Measurements from ENCODE around the gene EDAR. TPM values are rescaled to one million over a fixed set of nuclear protein-coding genes. Genes with fewer than 3 reads are reported as not detected.

EDAR gene
- total and polyA plus RNA-seq, 2 of the 4 experiments (the other 2 are of a cell fraction) = not detected

DNA sequence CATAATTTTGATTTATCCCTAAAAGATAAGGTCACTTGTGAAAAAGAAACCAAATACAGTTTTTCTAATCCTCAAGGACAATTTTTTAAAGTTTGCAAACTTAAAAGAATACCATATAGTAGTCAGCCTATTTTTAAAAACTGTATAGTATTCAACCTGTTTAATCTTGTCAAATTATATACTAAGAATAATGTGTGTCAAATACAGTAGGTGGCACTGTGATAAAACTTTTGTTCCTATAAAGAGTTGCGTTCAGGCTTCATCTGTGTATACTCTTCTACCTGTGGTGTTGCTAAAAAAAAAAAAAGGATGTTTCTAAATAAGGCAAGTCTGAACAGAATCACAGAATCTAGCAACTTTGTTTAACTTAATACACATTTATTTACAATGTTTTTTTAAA is 133.8 kb downstream of the EDAR start:
- no peak overlapping the region for H3K4ac ChIP-seq (ENCODE audit: low read depth, low read length)
- H3K27ac ChIP-seq (ENCODE audit: insufficient read depth, low read length) = no peak overlapping the region
- no peak overlapping the region for H2AK9ac ChIP-seq (replicated peaks; ENCODE audit: low read depth, low read length, poor library complexity)
- H4K20me1 ChIP-seq (ENCODE audit: insufficient read depth, low read length) = no peaks in the 10 kb centered on the region
- H2AFZ ChIP-seq (replicated peaks; ENCODE audit: low read length, poor library complexity) = no peak overlapping the region
- no peak overlapping the region for H2BK5ac ChIP-seq (ENCODE audit: low read depth, low read length, poor library complexity, severe bottlenecking)
- H2BK20ac ChIP-seq (ENCODE audit: low read depth, low read length) = no peak overlapping the region
- ATAC-seq (ENCODE audit: low read depth) (peak; percentile 46; the same call in 1 of the 2 replicates), DNase-seq (peak; percentile 8)
- no peak overlapping the region for H4K91ac ChIP-seq (ENCODE audit: insufficient read depth, low read depth, low read length)
- no peaks in the 10 kb centered on the region for H3K4me1 ChIP-seq (ENCODE audit: control insufficient read depth, insufficient read depth, low read length)
- no peaks in the 10 kb centered on the region for H3K9me1 ChIP-seq (ENCODE audit: insufficient read depth, low read length)
- no peaks in the 10 kb centered on the region for H3K79me1 ChIP-seq (ENCODE audit: low read depth in 1 of 2, low read length in 2 of 2)
- no peak overlapping the region for H3K4me3 ChIP-seq (ENCODE audit: insufficient read depth, low read depth, low read length)
- H3K9me3 ChIP-seq (ENCODE audit: control insufficient read depth, insufficient read depth, low read length) = no peaks in the 10 kb centered on the region
- H3K23ac ChIP-seq (ENCODE audit: low read depth, low read length) = no peak overlapping the region
- CTCF ChIA-PET = no interaction called here
- H3K56ac ChIP-seq (ENCODE audit: extremely low read depth, insufficient read depth, low read length) = no peak overlapping the region
- intact Hi-C loops (cut with micrococcal nuclease) (no loop called here), dilution Hi-C loops (cut with HindIII; ENCODE audit: low sequenced_read_pairs, unreplicated experiment) (no loop called here), in situ Hi-C loops (cut with MboI; ENCODE audit: low sequenced_read_pairs) (no loop called here)
- no peaks in the 10 kb centered on the region for H3K27me3 ChIP-seq (ENCODE audit: control insufficient read depth, insufficient read depth, low read length)
- H2BK15ac ChIP-seq (ENCODE audit: low read depth, low read length) = no peak overlapping the region
- H3K9ac ChIP-seq (ENCODE audit: low read depth, low read length) = no peak overlapping the region
- no peak overlapping the region for H2BK120ac ChIP-seq (ENCODE audit: low read depth, low read length)
- no peak overlapping the region for H4K5ac ChIP-seq (ENCODE audit: low read depth, low read length)
- H3K14ac ChIP-seq (replicated peaks; ENCODE audit: low read depth, low read length) = no peak overlapping the region
- no peak overlapping the region for H3K4me2 ChIP-seq (ENCODE audit: low read depth, low read length)
- H3K18ac ChIP-seq (ENCODE audit: low read depth, low read length) = no peak overlapping the region
- H4K8ac ChIP-seq (ENCODE audit: low read depth in 2 of 2, low read length in 2 of 2) = no peak overlapping the region
- POLR2A ChIA-PET (ENCODE audit: unreplicated experiment) = no interaction called here
- WGBS, 2 experiments (ENCODE audit: extremely low coverage in 2 of 2, insufficient read length in 1 of 2) = no CpG with 5 or more reads among the region's 1 CpG
- H2AK5ac ChIP-seq (ENCODE audit: low read depth, low read length) = no peak overlapping the region
- H3K36me3 ChIP-seq (ENCODE audit: control insufficient read depth, insufficient read depth, low read length) = no peaks in the 10 kb centered on the region
- no peak for TF ChIP-seq ELK1 (IDR thresholded peaks at IDR 0.05; ENCODE audit: borderline replicate concordance, low read depth, low read length)
- TF ChIP-seq, protein P1, sequence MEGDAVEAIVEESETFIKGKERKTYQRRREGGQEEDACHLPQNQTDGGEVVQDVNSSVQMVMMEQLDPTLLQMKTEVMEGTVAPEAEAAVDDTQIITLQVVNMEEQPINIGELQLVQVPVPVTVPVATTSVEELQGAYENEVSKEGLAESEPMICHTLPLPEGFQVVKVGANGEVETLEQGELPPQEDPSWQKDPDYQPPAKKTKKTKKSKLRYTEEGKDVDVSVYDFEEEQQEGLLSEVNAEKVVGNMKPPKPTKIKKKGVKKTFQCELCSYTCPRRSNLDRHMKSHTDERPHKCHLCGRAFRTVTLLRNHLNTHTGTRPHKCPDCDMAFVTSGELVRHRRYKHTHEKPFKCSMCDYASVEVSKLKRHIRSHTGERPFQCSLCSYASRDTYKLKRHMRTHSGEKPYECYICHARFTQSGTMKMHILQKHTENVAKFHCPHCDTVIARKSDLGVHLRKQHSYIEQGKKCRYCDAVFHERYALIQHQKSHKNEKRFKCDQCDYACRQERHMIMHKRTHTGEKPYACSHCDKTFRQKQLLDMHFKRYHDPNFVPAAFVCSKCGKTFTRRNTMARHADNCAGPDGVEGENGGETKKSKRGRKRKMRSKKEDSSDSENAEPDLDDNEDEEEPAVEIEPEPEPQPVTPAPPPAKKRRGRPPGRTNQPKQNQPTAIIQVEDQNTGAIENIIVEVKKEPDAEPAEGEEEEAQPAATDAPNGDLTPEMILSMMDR (conservative IDR thresholded peaks at IDR 0.05; ENCODE audit: low read depth, low read length) = 0 out of 2 replicates have a peak, but pooled peaks have one; percentile 22
- TF ChIP-seq SMC3 (IDR thresholded peaks at IDR 0.05; ENCODE audit: low read depth, low read length) = no peak
- no peak for TF ChIP-seq CHD1 (IDR thresholded peaks at IDR 0.05; ENCODE audit: low read depth, low read length)
- BruUV-seq (replicated peaks) = no TSS peak

All from IMR-90 (cell line).